DMS 273 (cell line): ENCODE results near the gene ZC3H13.
A peak's percentile ranks its signal among the peaks of the same experiment; 100 is the strongest.

Experiments
- DNase-seq: peaks from one replicate; lab custom pipeline; 2025; ENCODE audit not compliant: unreplicated experiment; lab: John Stamatoyannopoulos, UW

Gene ZC3H13

GRCh38 chr13:46062185-46062584, 9.6 kb upstream of the ZC3H13 start:
- DNase-seq: no peak

GRCh38 chr13:46059405-46059804, 6.9 kb upstream of the ZC3H13 start:
- DNase-seq: no peak

GRCh38 chr13:46058268-46058667, 5.7 kb upstream of the ZC3H13 start:
- DNase-seq: no peak

GRCh38 chr13:46057256-46058015, 4.9 kb upstream of the ZC3H13 start:
- DNase-seq: no peak

- no peak for DNase-seq
These were observed 841 bp upstream of the ZC3H13 start for GRCh38 chr13:46053162-46054012.

- peak; percentile 58 for DNase-seq
These were observed 603 bp downstream of the ZC3H13 start for GRCh38 chr13:46051968-46052318.

GRCh38 chr13:46050771-46051170, 1.8 kb downstream of the ZC3H13 start:
- no peak for DNase-seq

- DNase-seq: no peak
These were observed 7.1 kb downstream of the ZC3H13 start for GRCh38 chr13:46045424-46045823.

GRCh38 chr13:46043647-46044046, 8.9 kb downstream of the ZC3H13 start:
- DNase-seq: no peak

- DNase-seq: no peak
These were observed 11.1 kb downstream of the ZC3H13 start for GRCh38 chr13:46041419-46041839.

GRCh38 chr13:46040763-46041162, 11.8 kb downstream of the ZC3H13 start:
- DNase-seq: no peak

GRCh38 chr13:46039411-46040182, 12.9 kb downstream of the ZC3H13 start:
- DNase-seq: no peak

- no peak for DNase-seq
These were observed 14.2 kb downstream of the ZC3H13 start for GRCh38 chr13:46038296-46038695.

- no peak for DNase-seq
These were observed 17.5 kb downstream of the ZC3H13 start for GRCh38 chr13:46035066-46035465.

GRCh38 chr13:46032341-46032740, 20.2 kb downstream of the ZC3H13 start:
- no peak for DNase-seq

- no peak for DNase-seq
These were observed 20.8 kb downstream of the ZC3H13 start for GRCh38 chr13:46031581-46032263.

- no peak for DNase-seq
These were observed 27.4 kb downstream of the ZC3H13 start for GRCh38 chr13:46025157-46025556.

- DNase-seq: no peak
These were observed 30.1 kb downstream of the ZC3H13 start for GRCh38 chr13:46022481-46022880.

GRCh38 chr13:46016216-46016615, 36.3 kb downstream of the ZC3H13 start:
- no peak for DNase-seq

- no peak for DNase-seq
These were observed 37.2 kb downstream of the ZC3H13 start for GRCh38 chr13:46015366-46015765.

GRCh38 chr13:46012404-46012803, 40.1 kb downstream of the ZC3H13 start:
- DNase-seq: no peak
